Stimulated activated naive CD8-positive, alpha-beta T cell treated with anti-CD3 and anti-CD28 coated beads, Interleukin-15, Interleukin-2, amounts not matched to agents 100 ng/mL and 50 ng/mL, for 24 hours (primary cell): ENCODE data around the gene SMARCA2.
A peak's percentile ranks its signal among the peaks of the same experiment; 100 is the strongest.

ENCODE experiments used
- H3K27ac Mint-ChIP-seq: one replicate; pipeline ENCODE4 v1.8.0; 2021; ENCODE audit warnings: mild to moderate bottlenecking, mixed read lengths
- H3K27me3 Mint-ChIP-seq: one replicate; pipeline ENCODE4 v1.8.0; 2021; ENCODE audit warnings: mixed read lengths
- H3K36me3 Mint-ChIP-seq: one replicate; pipeline ENCODE4 v1.8.0; 2021; ENCODE audit warnings: low read depth, mixed read lengths
- H3K4me1 Mint-ChIP-seq: one replicate; pipeline ENCODE4 v1.8.0; 2021; ENCODE audit warnings: low read depth, mixed read lengths
- H3K4me3 Mint-ChIP-seq: one replicate; pipeline ENCODE4 v1.8.0; 2021; ENCODE audit warnings: mild to moderate bottlenecking, mixed read lengths
- H3K9me3 Mint-ChIP-seq: one replicate; pipeline ENCODE4 v1.8.0; 2021; ENCODE audit warnings: mixed read lengths

SMARCA2 gene

DNA sequence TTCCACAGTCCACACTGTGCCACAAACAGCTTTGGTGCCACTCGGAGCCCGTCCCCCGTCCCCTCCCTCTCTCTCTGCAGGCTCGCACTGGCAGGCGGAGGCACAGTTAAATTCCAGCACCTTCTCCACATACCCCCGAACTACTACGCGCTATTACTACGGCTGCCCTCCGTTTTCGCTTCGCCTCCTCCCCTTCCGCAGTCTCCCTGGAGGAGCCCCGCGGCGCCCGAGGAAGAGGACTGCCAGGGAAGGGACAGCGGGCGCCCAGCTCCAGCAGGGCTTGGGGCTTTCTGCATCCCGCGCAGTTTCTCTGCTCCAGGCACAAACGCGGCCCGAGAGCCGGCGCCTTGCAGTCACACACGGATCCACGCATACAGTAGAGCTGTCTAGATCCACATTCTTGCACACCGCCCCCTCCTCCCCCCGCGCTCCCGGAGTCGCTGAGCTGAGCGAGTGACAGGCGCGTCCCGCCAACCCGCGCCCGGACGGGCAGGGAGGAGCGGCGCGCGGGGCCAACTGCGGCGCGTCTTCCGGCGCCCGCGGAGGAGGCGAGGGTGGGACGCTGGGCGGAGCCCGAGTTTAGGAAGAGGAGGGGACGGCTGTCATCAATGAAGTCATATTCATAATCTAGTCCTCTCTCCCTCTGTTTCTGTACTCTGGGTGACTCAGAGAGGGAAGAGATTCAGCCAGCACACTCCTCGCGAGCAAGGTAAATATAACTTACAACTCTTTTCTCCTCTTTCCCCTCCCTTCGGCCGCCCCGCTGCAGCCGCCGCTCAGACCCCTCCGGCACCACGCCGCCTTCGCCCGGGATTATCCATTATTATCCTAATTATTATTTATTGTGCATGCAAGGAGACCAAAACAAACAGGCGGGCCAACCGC, at the start of gene SMARCA2:
TSS of gene SMARCA2 (plus strand) at position 652 of the 885 bp plus-strand sequence. CDS start 13,676 bp downstream, outside the sequence.
- Mint-ChIP-seq H3K9me3 (no peaks in the 10 kb centered on the region), H3K4me3 (peak within 1 kb of the TSS; percentile 95), H3K4me1 (peaks cover 44% of the 10 kb centered on the region), H3K36me3 (peaks cover 7% of the 10 kb centered on the region), H3K27ac (peak within 1 kb of the TSS; percentile 94), H3K27me3 (peaks cover 5% of the 10 kb centered on the region)

DNA sequence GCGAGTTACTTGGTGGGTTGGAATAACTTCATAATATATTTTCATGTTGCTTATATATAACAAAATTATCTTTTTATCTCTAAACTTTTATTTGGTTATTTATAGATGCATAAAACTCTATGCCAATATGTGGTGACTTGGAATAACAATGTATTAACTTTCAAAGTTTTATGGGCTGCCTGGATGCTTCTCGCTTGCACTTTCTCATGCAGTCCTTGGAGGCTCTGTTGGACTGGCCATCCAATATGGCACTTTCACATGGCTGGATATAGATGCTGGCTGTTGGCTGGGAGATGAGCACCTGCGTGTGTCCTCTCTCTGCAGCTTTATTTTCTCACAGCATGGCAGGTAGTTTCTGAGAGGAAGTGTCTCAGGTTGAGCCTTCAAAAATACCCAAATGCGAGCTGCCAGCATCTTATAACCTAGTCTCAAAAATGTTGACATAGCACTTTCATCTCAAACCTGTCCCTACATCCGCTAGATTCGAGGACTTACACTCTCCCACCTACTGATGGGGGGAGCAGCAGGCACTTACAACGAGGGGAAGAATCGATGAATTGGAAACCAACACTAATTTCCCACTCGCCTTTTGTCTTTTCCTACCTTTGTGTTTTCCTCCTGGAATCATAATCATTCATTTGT, 48.3 kb upstream of the SMARCA2 start:
- Mint-ChIP-seq H3K27ac (no peak overlapping the region), H3K4me3 (no peak overlapping the region), H3K4me1 (no peaks in the 10 kb centered on the region), H3K9me3 (no peaks in the 10 kb centered on the region), H3K36me3 (no peaks in the 10 kb centered on the region), H3K27me3 (no peaks in the 10 kb centered on the region)

DNA sequence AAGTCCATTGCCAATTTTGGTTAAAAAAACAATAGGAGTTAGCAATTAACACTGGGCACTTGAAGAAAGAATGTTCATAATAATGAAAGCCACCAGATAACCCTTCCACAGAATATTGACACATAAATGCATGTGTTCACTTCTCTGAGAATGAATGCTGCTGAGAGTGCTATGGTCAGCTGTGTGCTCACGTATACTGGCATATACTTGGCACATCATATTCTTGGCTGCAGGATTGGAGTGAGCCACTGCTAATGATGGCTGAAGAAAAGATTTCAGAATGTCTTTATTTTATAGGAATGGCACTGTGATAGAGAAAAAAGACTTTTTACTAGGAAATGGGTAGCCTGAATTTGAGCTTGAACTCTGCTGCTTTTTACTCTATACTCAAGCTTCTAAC, 46.0 kb upstream of the SMARCA2 start:
- Mint-ChIP-seq H3K4me1 (no peaks in the 10 kb centered on the region), H3K27ac (no peak overlapping the region), H3K9me3 (peaks cover 6% of the 10 kb centered on the region), H3K27me3 (no peaks in the 10 kb centered on the region), H3K36me3 (no peaks in the 10 kb centered on the region), H3K4me3 (no peak overlapping the region)

DNA sequence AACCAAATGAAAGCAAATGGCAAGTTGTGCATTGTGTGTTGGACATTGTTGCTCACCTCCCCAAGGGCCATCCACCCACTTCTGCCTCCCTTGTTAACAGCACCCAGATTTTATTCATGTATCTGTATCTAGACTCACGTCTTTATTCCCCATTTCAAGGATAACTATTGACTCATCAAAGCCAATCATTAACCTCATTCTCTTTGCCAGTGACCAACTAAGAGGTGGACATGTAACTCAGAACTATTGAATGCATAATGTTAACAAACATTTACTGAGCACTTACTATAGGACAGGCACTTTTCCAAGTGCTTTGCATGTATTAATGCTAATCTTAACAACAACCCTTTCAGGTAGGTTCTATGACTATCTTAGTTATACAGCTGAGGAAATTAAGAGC, 45.2 kb upstream of the SMARCA2 start:
- Mint-ChIP-seq H3K27me3 (no peaks in the 10 kb centered on the region), H3K9me3 (peaks cover 6% of the 10 kb centered on the region), H3K36me3 (no peaks in the 10 kb centered on the region), H3K27ac (no peak overlapping the region), H3K4me3 (no peak overlapping the region), H3K4me1 (no peaks in the 10 kb centered on the region)

DNA sequence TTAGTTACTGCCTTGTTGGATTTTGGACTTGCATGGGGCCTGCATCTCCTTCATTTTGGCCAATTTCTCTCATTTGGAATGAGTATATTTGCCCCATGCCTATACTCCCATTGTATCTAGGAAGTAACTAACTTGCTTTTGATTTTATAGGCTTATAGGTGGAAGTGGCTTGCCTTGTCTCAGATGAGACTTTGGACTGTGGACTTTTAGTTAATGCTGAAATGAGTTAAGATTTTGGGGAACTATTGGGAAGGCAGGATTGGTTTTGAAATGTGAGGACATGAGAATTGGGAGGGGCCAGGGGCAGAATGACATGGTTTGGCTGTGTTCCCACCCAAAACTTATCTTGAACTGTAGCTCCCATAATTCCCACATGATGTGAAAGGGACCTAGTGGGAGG, 42.5 kb upstream of the SMARCA2 start:
- no peaks in the 10 kb centered on the region for H3K4me1 Mint-ChIP-seq
- H3K27me3 Mint-ChIP-seq: no peaks in the 10 kb centered on the region

DNA sequence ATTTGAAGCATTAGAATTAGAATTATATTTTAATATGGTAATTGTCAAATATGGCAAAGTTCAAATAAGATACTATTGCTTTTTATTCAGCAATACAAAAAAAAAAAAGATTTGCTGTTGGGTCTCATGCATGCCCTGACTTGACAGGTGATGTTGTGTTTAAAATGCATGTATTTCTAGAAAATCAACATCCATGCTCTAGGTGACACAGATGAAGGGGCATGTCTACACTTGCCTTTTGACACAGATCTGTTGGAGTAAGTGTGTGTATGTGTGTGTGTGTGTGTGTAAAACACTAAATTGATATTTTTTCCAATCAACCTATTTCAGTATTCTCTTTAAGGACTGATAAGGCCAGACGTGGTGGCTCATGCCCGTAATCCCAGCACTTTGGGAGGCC, 38.1 kb upstream of the SMARCA2 start:
- Mint-ChIP-seq H3K4me3 (no peak overlapping the region), H3K9me3 (peaks cover 6% of the 10 kb centered on the region), H3K36me3 (no peaks in the 10 kb centered on the region), H3K27ac (no peak overlapping the region), H3K4me1 (no peaks in the 10 kb centered on the region), H3K27me3 (no peaks in the 10 kb centered on the region)

More for the DNA sequence above, 42.5 kb upstream of the SMARCA2 start:
- Mint-ChIP-seq H3K4me3 (no peak overlapping the region), H3K27ac (no peak overlapping the region), H3K9me3 (peaks cover 6% of the 10 kb centered on the region), H3K36me3 (no peaks in the 10 kb centered on the region)

DNA sequence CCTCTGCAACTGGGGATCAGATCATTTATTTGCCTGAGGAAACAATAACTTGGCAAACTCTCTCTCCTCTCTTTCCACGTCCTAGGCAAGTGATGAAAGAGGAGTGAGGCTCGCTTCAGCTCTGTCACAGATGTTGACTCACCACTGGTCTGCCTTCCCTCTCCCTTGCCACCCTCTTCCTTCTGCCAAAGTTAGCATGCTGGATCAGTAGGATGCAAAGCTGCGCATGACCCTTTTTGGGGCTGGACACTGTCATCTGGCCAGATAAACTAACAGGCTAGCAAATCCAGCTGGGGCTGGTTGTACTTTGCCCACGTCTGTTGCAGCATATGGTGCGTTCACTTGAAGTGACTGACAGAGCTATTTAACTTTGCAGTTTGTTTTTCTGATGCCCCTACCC, 36.2 kb upstream of the SMARCA2 start:
- H3K27ac Mint-ChIP-seq: no peak overlapping the region
- no peaks in the 10 kb centered on the region for H3K27me3 Mint-ChIP-seq
- H3K4me3 Mint-ChIP-seq: no peak overlapping the region
- no peaks in the 10 kb centered on the region for H3K4me1 Mint-ChIP-seq
- H3K36me3 Mint-ChIP-seq: no peaks in the 10 kb centered on the region
- no peaks in the 10 kb centered on the region for H3K9me3 Mint-ChIP-seq

DNA sequence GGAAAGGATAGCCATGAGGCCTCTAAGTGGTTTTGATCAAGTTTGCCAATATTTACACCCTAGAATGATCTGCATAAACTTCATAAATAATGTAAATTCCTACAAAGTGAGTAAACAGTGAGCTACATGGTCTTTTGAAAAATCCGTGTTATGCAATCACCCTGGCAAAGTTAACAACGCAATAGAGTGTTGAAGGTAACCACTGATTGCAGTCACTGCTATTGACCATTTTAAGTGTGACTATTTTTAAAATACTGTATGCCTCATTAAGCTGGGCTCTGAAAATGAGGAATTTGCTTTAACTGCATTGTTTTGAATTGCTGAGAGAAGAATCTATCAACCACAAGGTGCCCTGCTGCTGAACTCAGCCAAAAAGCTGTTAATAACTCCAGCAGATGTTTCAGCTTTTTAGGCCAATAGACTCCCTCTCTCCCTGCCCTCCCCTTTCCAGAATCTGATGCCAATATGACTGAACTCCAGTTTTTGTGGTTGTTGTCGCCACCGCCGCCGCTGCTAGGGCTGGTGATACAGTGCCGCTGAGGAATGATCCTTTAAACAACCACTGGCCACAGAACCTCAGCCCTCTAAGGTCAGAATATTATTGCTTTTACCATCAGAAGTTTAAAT, 35.3 kb upstream of the SMARCA2 start:
- H3K36me3 Mint-ChIP-seq: no peaks in the 10 kb centered on the region
- no peak overlapping the region for H3K4me3 Mint-ChIP-seq

DNA sequence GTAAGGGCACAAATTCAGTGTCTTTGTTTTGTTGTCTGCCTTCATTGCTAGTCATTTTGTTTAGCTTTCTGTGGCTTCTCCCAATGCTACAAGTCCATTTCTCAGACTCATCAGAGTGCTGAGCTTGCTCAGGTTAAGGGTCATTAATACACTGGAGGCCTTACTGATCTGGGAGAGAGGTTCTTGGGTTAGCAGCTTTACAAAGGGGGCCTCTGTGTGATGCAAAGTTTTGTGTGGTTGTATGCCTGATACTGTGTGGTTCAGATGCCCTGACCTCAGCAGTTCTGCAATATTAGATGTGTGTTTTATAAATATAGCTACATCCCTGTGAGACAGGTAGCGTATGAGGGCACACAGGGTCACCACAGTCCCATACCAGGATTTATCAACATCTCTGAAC, 34.8 kb upstream of the SMARCA2 start:
- Mint-ChIP-seq H3K4me3 (no peak overlapping the region), H3K27me3 (no peaks in the 10 kb centered on the region), H3K27ac (no peak overlapping the region), H3K9me3 (no peaks in the 10 kb centered on the region), H3K4me1 (no peaks in the 10 kb centered on the region), H3K36me3 (no peaks in the 10 kb centered on the region)

More for the DNA sequence above, 35.3 kb upstream of the SMARCA2 start:
- H3K4me1 Mint-ChIP-seq: no peaks in the 10 kb centered on the region
- H3K27ac Mint-ChIP-seq: no peak overlapping the region
- no peaks in the 10 kb centered on the region for H3K9me3 Mint-ChIP-seq
- no peaks in the 10 kb centered on the region for H3K27me3 Mint-ChIP-seq

DNA sequence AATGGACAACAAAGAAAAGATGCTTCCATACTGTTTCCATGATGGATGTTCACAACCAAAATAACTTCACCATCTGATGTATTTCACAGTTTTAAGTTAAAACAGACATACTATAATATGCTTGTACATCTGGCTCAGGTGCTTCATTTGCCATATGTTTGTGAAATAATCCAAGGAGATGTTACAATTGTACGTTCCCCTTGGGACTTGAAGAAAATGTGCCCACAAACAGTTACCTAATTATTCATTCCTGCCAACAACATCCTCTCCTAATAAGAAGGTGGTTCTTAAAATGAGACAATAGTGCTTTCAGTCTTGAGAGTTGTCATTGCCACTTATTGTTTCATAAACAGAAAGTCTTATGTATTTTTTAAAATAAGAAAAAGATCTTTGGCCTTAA, 33.1 kb upstream of the SMARCA2 start:
- H3K4me1 Mint-ChIP-seq: no peaks in the 10 kb centered on the region
- H3K4me3 Mint-ChIP-seq: no peak overlapping the region
- H3K27ac Mint-ChIP-seq: no peak overlapping the region
- H3K27me3 Mint-ChIP-seq: no peaks in the 10 kb centered on the region
- H3K9me3 Mint-ChIP-seq: no peaks in the 10 kb centered on the region
- no peaks in the 10 kb centered on the region for H3K36me3 Mint-ChIP-seq

DNA sequence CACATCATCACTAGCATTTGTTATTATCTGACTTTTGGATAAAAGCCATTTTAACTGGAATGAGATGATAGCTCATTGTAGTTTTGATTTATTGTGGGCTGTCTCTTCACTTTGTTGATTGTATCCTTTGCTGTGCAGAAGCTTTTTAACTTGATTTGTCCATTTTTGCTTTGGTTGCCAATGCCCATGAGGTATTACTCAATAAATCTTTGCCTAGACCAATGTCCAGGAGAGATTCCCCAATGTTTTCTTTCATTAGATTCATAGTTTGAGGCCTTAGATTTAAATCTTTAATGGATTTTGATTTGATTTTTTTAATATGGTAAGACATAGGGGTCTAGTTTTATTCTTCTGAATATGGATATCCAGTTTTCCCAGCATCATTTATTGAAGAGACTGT, 28.8 kb upstream of the SMARCA2 start:
- H3K9me3 Mint-ChIP-seq: no peaks in the 10 kb centered on the region

DNA sequence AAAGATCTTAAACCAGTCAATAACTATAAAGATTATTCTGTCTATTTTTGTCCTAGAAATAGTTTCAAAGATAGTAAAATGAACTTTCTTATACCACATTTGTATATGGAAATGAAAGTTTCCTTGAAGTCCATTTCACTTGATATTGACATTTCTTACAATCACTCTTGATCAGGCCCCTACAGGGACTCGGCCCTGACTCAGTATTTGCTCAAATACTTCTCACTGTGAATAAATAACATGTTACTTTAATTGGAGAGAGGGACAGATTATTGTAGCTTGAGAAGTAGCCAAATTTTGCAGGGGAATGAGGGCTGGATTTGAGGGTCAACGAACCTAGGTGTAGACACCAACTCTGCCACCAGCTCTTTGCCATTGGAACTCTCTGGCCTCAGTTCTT, 25.6 kb upstream of the SMARCA2 start:
- Mint-ChIP-seq H3K4me1 (no peaks in the 10 kb centered on the region), H3K36me3 (no peaks in the 10 kb centered on the region), H3K27ac (no peak overlapping the region), H3K9me3 (no peaks in the 10 kb centered on the region), H3K4me3 (no peak overlapping the region), H3K27me3 (peaks cover 3% of the 10 kb centered on the region)

More for the DNA sequence above, 28.8 kb upstream of the SMARCA2 start:
- Mint-ChIP-seq H3K36me3 (no peaks in the 10 kb centered on the region), H3K27ac (no peak overlapping the region), H3K27me3 (peaks cover 3% of the 10 kb centered on the region), H3K4me3 (no peak overlapping the region), H3K4me1 (no peaks in the 10 kb centered on the region)

DNA sequence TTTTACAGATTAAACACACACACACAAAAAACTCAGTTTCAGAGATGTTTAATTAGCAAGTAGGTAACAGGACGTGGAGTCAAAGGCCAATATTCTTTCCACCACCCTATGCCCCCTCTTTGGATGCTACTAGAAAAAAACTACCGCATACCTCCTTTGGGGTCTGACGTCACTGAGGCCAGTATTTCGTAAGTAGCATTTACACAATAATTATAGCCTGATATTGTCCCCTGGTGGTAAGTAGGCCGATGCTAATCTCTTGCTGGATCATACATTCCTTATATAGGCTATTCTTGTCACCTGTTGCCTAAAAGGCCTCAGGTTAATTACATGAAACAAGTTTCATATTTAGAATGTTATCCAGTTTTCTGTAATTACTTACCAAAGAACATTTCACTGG, 21.0 kb upstream of the SMARCA2 start:
- H3K27ac Mint-ChIP-seq: no peak overlapping the region

DNA sequence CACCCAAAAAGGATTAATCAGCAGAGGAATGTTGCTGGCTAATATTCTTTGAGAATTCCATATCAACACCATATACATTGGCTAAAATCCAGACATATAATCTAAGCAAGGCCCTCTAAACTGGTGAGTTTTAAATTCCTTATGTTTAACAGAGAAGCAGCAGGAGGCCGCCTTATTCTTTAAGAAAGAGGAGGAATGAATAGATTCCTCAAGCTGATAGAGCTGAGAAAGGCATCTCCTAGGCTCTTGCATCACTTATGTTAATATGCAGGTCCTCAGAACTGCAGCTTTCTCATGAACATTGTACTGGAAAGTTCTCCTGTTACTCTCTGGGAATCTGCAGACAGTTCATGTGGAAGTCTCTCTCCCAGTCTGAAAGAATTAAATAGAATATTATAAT, 20.1 kb upstream of the SMARCA2 start:
- no peak overlapping the region for H3K4me3 Mint-ChIP-seq
- H3K36me3 Mint-ChIP-seq: no peaks in the 10 kb centered on the region
- no peaks in the 10 kb centered on the region for H3K27me3 Mint-ChIP-seq
- H3K9me3 Mint-ChIP-seq: no peaks in the 10 kb centered on the region
- H3K27ac Mint-ChIP-seq: no peak overlapping the region
- H3K4me1 Mint-ChIP-seq: no peaks in the 10 kb centered on the region

More for the DNA sequence above, 21.0 kb upstream of the SMARCA2 start:
- H3K27me3 Mint-ChIP-seq: no peaks in the 10 kb centered on the region
- no peaks in the 10 kb centered on the region for H3K9me3 Mint-ChIP-seq
- H3K4me1 Mint-ChIP-seq: no peaks in the 10 kb centered on the region
- no peak overlapping the region for H3K4me3 Mint-ChIP-seq
- no peaks in the 10 kb centered on the region for H3K36me3 Mint-ChIP-seq

DNA sequence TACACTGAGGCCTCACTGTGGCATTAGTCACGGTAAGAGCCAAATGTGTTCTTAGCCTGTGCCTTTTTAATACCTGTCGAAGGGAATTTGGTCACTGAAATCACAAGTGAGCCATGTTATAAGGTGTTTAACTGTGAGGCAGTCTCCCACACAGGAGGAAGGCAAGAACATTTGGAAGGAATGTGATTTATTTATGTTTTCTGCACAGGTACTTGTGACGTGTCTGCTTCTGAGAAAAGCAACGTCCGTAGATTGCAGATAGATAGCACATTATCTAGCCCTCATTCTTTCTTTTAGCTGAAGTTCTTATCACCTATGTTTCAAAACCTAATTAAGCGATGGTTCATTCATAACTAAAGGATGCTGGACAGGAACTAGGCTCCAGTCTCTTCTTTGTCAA, 19.0 kb upstream of the SMARCA2 start:
- Mint-ChIP-seq H3K4me1 (peaks cover 4% of the 10 kb centered on the region), H3K9me3 (no peaks in the 10 kb centered on the region), H3K27me3 (no peaks in the 10 kb centered on the region), H3K4me3 (no peak overlapping the region), H3K36me3 (no peaks in the 10 kb centered on the region), H3K27ac (no peak overlapping the region)
